Memory B cell (primary cell): ENCODE results near the gene ARMC7.
"Not testable (repeated sequence)": the region's sequence is repeated elsewhere in the genome, so short reads cannot be mapped to it uniquely, and the experiment has no call there.

Experiments
- ATAC-seq: fragments of 150-1000 bp; cut with Tn5 transposase; 2 replicates; pipeline ENCODE4 v1.10.0; 2021; ENCODE audit warnings: low read depth, mild to moderate bottlenecking, moderate library complexity
- DNase-seq, 2 donors: peaks; one replicate each; pipeline ENCODE4 v3.0.0; 2022; ENCODE audit warnings: low spot score in 2 of 2
- H3K27ac Mint-ChIP-seq: one replicate; pipeline ENCODE4 v1.8.0; 2022; ENCODE audit warnings: mild to moderate bottlenecking, moderate library complexity, mixed read lengths
- H3K27me3 Mint-ChIP-seq: one replicate; pipeline ENCODE4 v1.8.0; 2022; ENCODE audit warnings: mixed read lengths
- H3K36me3 Mint-ChIP-seq: one replicate; pipeline ENCODE4 v1.8.0; 2022; ENCODE audit warnings: mild to moderate bottlenecking, mixed read lengths
- H3K4me1 Mint-ChIP-seq: one replicate; pipeline ENCODE4 v1.8.0; 2022; ENCODE audit warnings: mixed read lengths
- H3K4me3 Mint-ChIP-seq: one replicate; pipeline ENCODE4 v1.8.0; 2022; ENCODE audit warnings: mild to moderate bottlenecking, moderate library complexity, mixed read lengths
- H3K9me3 Mint-ChIP-seq: one replicate; pipeline ENCODE4 v1.8.0; 2022; ENCODE audit warnings: mixed read lengths

The ARMC7 gene

GRCh38 chr17:75133001-75133400 is 23.2 kb downstream of the ARMC7 start:
- Mint-ChIP-seq H3K36me3 (peaks cover 4% of the 10 kb centered on the region), H3K27ac (no peak overlapping the region), H3K4me3 (no peak overlapping the region), H3K27me3 (no peaks in the 10 kb centered on the region), H3K4me1 (peaks cover 11% of the 10 kb centered on the region), H3K9me3 (no peaks in the 10 kb centered on the region)
- no peak for DNase-seq
- no peak for ATAC-seq

GRCh38 chr17:75133607-75134347 is 24.0 kb downstream of the ARMC7 start:
- not testable (repeated sequence) for H3K36me3 Mint-ChIP-seq

GRCh38 chr17:75135452-75135851 is 25.7 kb downstream of the ARMC7 start:
- Mint-ChIP-seq H3K36me3 (no peaks in the 10 kb centered on the region), H3K27me3 (no peaks in the 10 kb centered on the region), H3K9me3 (no peaks in the 10 kb centered on the region), H3K27ac (no peak overlapping the region), H3K4me3 (no peak overlapping the region), H3K4me1 (peaks cover 4% of the 10 kb centered on the region)
- DNase-seq (no peak), ATAC-seq (no peak)

More at GRCh38 chr17:75133607-75134347, 24.0 kb downstream of the ARMC7 start:
- not testable (repeated sequence) for H3K4me3 Mint-ChIP-seq, H3K27me3 Mint-ChIP-seq, H3K9me3 Mint-ChIP-seq, H3K4me1 Mint-ChIP-seq, H3K27ac Mint-ChIP-seq, ATAC-seq, DNase-seq

GRCh38 chr17:75135946-75136345 is 26.2 kb downstream of the ARMC7 start:
- Mint-ChIP-seq H3K27ac (no peak overlapping the region), H3K36me3 (no peaks in the 10 kb centered on the region)

GRCh38 chr17:75137762-75138161 is 28.0 kb downstream of the ARMC7 start:
- H3K27ac Mint-ChIP-seq, H3K27me3 Mint-ChIP-seq, H3K4me1 Mint-ChIP-seq, H3K36me3 Mint-ChIP-seq, DNase-seq, H3K4me3 Mint-ChIP-seq, ATAC-seq, H3K9me3 Mint-ChIP-seq: not testable (repeated sequence)

More at GRCh38 chr17:75135946-75136345, 26.2 kb downstream of the ARMC7 start:
- ATAC-seq, result no peak
- Mint-ChIP-seq H3K9me3 (no peaks in the 10 kb centered on the region), H3K4me3 (no peak overlapping the region), H3K27me3 (no peaks in the 10 kb centered on the region), H3K4me1 (peaks cover 2% of the 10 kb centered on the region)
- no peak for DNase-seq

- DNase-seq (no peak), ATAC-seq (no peak)
- Mint-ChIP-seq H3K4me1 (peaks cover 4% of the 10 kb centered on the region), H3K27me3 (no peaks in the 10 kb centered on the region), H3K36me3 (peaks cover 2% of the 10 kb centered on the region), H3K27ac (no peak overlapping the region), H3K4me3 (no peak overlapping the region), H3K9me3 (no peaks in the 10 kb centered on the region)
These were observed 28.8 kb downstream of the ARMC7 start for GRCh38 chr17:75138519-75138918.

GRCh38 chr17:75142236-75142971 is 32.6 kb downstream of the ARMC7 start:
- no peaks in the 10 kb centered on the region for H3K27me3 Mint-ChIP-seq
- H3K4me3 Mint-ChIP-seq, result no peak overlapping the region
- H3K27ac Mint-ChIP-seq, result no peak overlapping the region
- H3K36me3 Mint-ChIP-seq, result peaks cover 16% of the 10 kb centered on the region
- ATAC-seq (no peak), DNase-seq (no peak)
- peaks cover 6% of the 10 kb centered on the region for H3K4me1 Mint-ChIP-seq
- no peaks in the 10 kb centered on the region for H3K9me3 Mint-ChIP-seq

- Mint-ChIP-seq H3K9me3 (no peaks in the 10 kb centered on the region), H3K4me1 (peaks cover 10% of the 10 kb centered on the region), H3K27me3 (no peaks in the 10 kb centered on the region), H3K4me3 (no peak overlapping the region), H3K36me3 (peaks cover 22% of the 10 kb centered on the region), H3K27ac (no peak overlapping the region)
- no peak for DNase-seq
- no peak for ATAC-seq
These were observed 35.2 kb downstream of the ARMC7 start for GRCh38 chr17:75144816-75145512.

GRCh38 chr17:75146592-75146991 is 36.8 kb downstream of the ARMC7 start:
- Mint-ChIP-seq H3K4me3 (no peak overlapping the region), H3K36me3 (peaks cover 20% of the 10 kb centered on the region), H3K9me3 (no peaks in the 10 kb centered on the region), H3K27ac (no peak overlapping the region), H3K4me1 (peaks cover 8% of the 10 kb centered on the region), H3K27me3 (no peaks in the 10 kb centered on the region)
- DNase-seq (no peak), ATAC-seq (no peak)

GRCh38 chr17:75147878-75148546 is 38.2 kb downstream of the ARMC7 start:
- no peak for ATAC-seq
- no peak overlapping the region for H3K4me3 Mint-ChIP-seq

GRCh38 chr17:75151930-75152329 is 42.2 kb downstream of the ARMC7 start:
- H3K4me3 Mint-ChIP-seq, result no peak overlapping the region
- H3K27ac Mint-ChIP-seq, result peak overlapping the region; percentile 89
- DNase-seq (no peak), ATAC-seq (no peak)
- H3K27me3 Mint-ChIP-seq, result no peaks in the 10 kb centered on the region
- peaks cover 11% of the 10 kb centered on the region for H3K36me3 Mint-ChIP-seq
- H3K4me1 Mint-ChIP-seq, result peaks cover 28% of the 10 kb centered on the region
- H3K9me3 Mint-ChIP-seq, result no peaks in the 10 kb centered on the region

More at GRCh38 chr17:75147878-75148546, 38.2 kb downstream of the ARMC7 start:
- Mint-ChIP-seq H3K27ac (peak overlapping the region; percentile 53), H3K36me3 (peaks cover 20% of the 10 kb centered on the region), H3K9me3 (no peaks in the 10 kb centered on the region), H3K27me3 (no peaks in the 10 kb centered on the region), H3K4me1 (peaks cover 17% of the 10 kb centered on the region)
- DNase-seq, result no peak

GRCh38 chr17:75152523-75152921 is 42.8 kb downstream of the ARMC7 start:
- Mint-ChIP-seq H3K4me3 (peak overlapping the region; percentile 92), H3K36me3 (peaks cover 6% of the 10 kb centered on the region), H3K27ac (peak overlapping the region; percentile 89), H3K27me3 (no peaks in the 10 kb centered on the region), H3K9me3 (no peaks in the 10 kb centered on the region), H3K4me1 (peaks cover 26% of the 10 kb centered on the region)
- ATAC-seq, result no peak
- DNase-seq, result no peak

GRCh38 chr17:75152922-75153779 is 43.4 kb downstream of the ARMC7 start:
- Mint-ChIP-seq H3K27me3 (no peaks in the 10 kb centered on the region), H3K9me3 (no peaks in the 10 kb centered on the region), H3K4me1 (peaks cover 26% of the 10 kb centered on the region), H3K4me3 (peak overlapping the region; percentile 92), H3K36me3 (peaks cover 6% of the 10 kb centered on the region), H3K27ac (peak overlapping the region; percentile 89)
- no peak for ATAC-seq
- no peak for DNase-seq
